ENCODE data around the gene FSTL4.

DNA sequence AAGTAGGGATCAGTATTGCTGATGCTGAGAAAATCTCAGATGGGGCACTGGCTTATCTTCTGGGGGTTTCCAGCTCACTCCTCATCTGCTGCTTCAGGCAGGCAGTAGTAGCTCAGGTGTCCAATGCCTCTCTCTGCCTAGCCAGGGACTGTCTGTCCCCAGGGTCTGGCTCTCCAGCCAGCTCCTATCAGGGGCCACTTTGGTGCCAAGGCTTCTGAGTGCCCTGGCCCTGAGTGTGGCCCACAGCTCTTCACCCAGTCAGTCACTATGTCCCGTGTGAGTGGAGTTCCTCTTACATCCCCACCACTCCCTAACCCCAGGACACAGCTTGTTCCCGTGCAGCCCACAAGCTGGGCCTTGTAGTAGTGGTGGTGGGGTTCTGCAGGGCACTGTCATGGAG is 309.0 kb downstream of the FSTL4 start:
- TF ChIP-seq JUN (CRISPR knock-in tag; IDR thresholded peaks at IDR 0.05) (no peak), KDM1A (CRISPR knock-in tag; IDR thresholded peaks at IDR 0.05) (no peak), GABPB1 (CRISPR knock-in tag; IDR thresholded peaks at IDR 0.05) (no peak), RFX5 (IDR thresholded peaks at IDR 0.05; ENCODE audit: low read depth, low read length) (no peak), SMC3 (IDR thresholded peaks at IDR 0.05; ENCODE audit: low read length) (no peak)
- TF ChIP-seq, protein P1, sequence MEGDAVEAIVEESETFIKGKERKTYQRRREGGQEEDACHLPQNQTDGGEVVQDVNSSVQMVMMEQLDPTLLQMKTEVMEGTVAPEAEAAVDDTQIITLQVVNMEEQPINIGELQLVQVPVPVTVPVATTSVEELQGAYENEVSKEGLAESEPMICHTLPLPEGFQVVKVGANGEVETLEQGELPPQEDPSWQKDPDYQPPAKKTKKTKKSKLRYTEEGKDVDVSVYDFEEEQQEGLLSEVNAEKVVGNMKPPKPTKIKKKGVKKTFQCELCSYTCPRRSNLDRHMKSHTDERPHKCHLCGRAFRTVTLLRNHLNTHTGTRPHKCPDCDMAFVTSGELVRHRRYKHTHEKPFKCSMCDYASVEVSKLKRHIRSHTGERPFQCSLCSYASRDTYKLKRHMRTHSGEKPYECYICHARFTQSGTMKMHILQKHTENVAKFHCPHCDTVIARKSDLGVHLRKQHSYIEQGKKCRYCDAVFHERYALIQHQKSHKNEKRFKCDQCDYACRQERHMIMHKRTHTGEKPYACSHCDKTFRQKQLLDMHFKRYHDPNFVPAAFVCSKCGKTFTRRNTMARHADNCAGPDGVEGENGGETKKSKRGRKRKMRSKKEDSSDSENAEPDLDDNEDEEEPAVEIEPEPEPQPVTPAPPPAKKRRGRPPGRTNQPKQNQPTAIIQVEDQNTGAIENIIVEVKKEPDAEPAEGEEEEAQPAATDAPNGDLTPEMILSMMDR (CRISPR knock-in tag; IDR thresholded peaks at IDR 0.05): no peak

Measured in HepG2 (cell line).